Measurements from ENCODE around the gene CD200R1.

GRCh38 chr3:112974894-112975293 lies at the start of gene CD200R1:
- TF ChIP-seq EZH2 (IDR thresholded peaks at IDR 0.05; ENCODE audit: borderline replicate concordance, insufficient read depth, low read length, poor library complexity, severe bottlenecking) (no peak), CTCF (IDR thresholded peaks at IDR 0.05; ENCODE audit: poor library complexity, severe bottlenecking) (no peak)
